CD4-positive, alpha-beta T cell treated with Interleukin-6 for 4 hours (primary cell): ENCODE data around the gene CUL2.
"Not testable (repeated sequence)": the region's sequence is repeated elsewhere in the genome, so short reads cannot be mapped to it uniquely, and the experiment has no call there.

Experiments
- DNase-seq: peaks from one replicate; pipeline ENCODE4 v3.0.0-alpha.2; 2020; ENCODE audit warnings: mixed read lengths

CUL2 gene

GRCh38 chr10:35015843-35016408 is 74.2 kb downstream of the CUL2 start:
- no peak for DNase-seq

- no peak for DNase-seq
Observed at GRCh38 chr10:35012781-35013180, 77.4 kb downstream of the CUL2 start.

GRCh38 chr10:35011771-35012191 is 78.4 kb downstream of the CUL2 start:
- peak; percentile 60 for DNase-seq

GRCh38 chr10:35007858-35008301 is 82.3 kb downstream of the CUL2 start:
- no peak for DNase-seq

- DNase-seq = no peak
Observed at GRCh38 chr10:35006836-35007235, 83.3 kb downstream of the CUL2 start.

DNA sequence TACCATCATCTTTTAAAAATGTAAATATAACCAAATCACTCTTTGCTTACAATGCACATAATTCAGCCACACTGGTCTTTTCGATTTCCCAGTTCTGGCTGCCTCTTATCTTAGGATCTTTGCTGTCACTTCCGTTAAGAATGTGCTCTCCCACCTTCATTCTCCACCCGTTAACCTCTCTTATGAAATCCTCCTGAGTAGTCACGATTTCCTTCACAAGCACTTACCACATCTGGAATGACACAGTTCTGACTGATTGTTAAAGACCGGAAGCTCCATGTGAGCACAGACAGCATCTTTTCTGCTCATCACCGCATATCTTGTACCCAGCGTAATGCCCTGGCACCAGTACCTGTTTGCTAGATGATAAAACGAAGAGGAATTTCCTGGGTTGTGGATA is 84.3 kb downstream of the CUL2 start:
- no peak for DNase-seq

DNA sequence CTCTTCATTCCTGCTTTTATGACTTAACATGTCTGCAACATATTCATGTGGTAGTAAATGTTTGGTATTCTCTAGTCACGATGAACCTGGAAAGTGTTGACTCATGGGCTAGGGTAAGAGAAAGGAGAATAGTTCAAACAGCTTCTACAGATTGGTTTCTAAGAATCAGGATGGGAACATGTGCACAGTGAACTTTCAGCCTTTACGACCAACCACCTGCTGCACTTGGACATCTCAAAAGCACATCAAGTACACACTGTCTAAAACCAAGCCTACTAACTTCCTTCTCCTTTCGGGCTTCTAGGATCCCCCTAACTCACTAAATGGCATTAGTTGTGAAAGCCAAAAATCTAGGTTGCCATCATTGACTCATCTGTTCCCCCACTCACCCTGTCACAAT is 85.5 kb downstream of the CUL2 start:
- no peak for DNase-seq

- DNase-seq = no peak
Observed at GRCh38 chr10:35003906-35004305, 86.2 kb downstream of the CUL2 start.

- no peak for DNase-seq
Observed at GRCh38 chr10:35000936-35001335, 89.2 kb downstream of the CUL2 start.

GRCh38 chr10:34999532-34999931 is 90.6 kb downstream of the CUL2 start:
- DNase-seq = no peak

DNA sequence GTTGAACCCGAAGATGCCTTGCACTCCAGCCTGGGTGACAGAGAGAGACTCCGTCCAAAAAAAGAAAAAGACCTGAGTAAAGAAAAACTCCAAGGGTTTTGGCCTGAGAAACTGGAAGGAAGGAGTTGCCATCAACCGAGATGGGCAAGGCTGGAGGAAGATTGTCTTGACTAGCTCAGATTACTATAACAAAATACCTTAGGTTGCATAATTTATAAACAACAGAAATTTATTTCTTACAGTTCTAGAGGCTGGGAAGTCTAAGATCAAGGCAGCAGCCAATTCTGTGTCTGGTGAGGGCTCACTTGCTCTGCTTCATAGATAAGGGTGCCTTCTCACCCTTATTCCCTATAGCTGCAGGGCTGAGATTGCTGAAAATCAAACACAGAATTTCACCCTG is 91.2 kb downstream of the CUL2 start:
- DNase-seq = no peak

GRCh38 chr10:34996843-34997242 is 93.3 kb downstream of the CUL2 start:
- no peak for DNase-seq

- no peak for DNase-seq
Observed at GRCh38 chr10:34995925-34996324, 94.2 kb downstream of the CUL2 start.

GRCh38 chr10:34994565-34995142 is 95.5 kb downstream of the CUL2 start:
- DNase-seq = peak; percentile 53

GRCh38 chr10:34993782-34994181 is 96.4 kb downstream of the CUL2 start:
- no peak for DNase-seq

- DNase-seq = not testable (repeated sequence)
Observed at GRCh38 chr10:34991117-34991516, 99.0 kb downstream of the CUL2 start.

- no peak for DNase-seq
Observed at GRCh38 chr10:34988397-34989067, 101.6 kb downstream of the CUL2 start.

DNA sequence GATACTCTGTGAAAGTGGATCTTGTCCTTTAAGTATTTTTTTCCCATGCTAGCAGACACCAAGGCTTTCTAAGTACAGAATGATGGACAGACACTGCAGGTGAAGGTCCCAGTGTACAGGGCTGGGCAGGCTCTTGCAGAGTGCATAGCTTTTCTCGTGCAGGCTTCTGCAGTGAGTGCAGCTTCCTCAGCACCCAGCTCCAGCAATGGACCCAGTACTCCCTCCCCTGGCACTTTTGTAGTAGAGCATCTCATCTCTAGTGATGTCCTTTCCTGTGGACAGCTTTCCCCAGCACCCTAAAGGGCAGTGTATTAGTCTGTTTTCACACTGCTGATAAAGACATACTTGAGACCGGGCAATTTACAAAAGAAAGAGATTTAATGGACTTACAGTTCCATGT is 104.3 kb downstream of the CUL2 start:
- no peak for DNase-seq

- no peak for DNase-seq
Observed at GRCh38 chr10:34985146-34985545, 105.0 kb downstream of the CUL2 start.

DNA sequence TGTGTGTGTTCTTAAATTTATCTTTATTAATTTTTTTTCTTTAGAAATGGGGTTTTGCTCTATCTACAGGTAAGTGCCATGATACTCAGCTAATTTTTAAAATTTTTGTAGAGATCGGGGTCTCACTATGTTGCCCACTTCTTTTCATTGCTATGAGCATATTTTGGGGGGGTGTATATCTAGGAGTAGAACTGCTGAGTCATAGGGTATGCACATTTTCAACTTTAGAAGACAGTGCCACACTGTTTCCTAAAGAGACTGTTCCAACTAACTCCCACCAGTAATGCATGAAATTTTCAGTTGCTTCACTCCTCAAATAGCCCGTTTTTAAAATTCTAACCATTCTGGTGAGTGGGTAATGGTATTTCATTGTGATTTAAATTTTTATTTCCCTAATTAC is 108.3 kb downstream of the CUL2 start:
- no peak for DNase-seq

DNA sequence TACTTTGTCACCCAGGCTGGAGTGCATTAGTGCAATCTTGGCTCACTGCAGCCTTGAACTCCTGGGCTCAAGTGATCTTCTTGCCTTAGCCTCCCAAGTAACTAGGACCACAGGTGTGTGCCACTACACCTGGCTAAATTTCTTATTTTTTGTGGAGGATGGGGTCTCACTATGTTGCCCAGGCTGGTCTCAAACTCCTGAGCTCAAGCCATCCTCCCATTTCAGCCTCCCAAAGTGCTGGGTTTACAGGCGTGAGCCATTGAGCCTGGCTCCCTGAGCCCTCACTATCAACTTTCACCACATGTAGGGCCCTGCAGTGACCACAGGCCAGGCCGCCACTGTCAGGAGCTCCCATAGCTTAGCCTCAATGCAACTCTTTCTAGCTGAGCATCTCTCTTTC is 110.2 kb downstream of the CUL2 start:
- DNase-seq = no peak

DNA sequence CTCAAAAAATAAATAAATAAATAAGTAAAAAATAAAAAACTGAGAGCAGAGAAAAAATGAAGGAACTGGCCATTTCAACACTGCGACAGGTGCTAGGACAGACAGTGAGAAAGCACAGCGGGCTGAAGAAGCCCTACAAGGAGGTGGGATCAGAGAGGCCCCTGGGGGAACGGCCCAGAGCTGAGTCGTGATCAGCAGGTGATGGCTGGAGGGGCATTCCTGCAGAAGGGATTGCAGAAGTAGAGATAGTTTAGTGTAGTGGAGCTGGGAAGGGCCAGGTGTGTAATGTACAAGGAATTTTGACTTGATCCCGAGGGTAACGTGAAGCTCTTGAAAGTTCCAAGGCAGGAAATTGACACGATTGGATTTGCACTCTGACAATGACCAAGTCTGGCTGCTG is 112.1 kb downstream of the CUL2 start:
- no peak for DNase-seq

DNA sequence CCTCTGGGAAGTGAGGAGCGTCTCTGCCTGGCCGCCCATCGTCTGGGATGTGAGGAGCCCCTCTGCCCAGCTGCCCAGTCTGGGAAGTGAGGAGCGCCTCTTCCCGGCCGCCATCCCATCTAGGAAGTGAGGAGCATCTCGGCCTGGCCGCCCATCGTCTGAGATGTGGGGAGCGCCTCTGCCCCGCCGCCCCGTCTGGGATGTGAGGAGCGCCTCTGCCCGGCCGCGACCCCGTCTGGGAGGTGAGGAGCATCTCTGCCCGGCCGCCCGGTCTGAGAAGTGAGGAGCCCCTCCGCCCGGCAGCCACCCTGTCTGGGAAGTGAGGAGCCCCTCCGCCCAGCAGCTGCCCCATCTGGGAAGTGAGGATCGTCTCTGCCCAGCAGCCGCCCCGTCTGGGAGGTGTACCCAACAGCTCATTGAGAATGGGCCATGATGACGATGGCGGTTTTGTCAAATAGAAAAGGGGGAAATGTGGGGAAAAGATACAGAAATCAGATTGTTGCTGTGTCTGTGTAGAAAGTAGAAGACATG is 113.7 kb downstream of the CUL2 start:
- DNase-seq = not testable (repeated sequence)

DNA sequence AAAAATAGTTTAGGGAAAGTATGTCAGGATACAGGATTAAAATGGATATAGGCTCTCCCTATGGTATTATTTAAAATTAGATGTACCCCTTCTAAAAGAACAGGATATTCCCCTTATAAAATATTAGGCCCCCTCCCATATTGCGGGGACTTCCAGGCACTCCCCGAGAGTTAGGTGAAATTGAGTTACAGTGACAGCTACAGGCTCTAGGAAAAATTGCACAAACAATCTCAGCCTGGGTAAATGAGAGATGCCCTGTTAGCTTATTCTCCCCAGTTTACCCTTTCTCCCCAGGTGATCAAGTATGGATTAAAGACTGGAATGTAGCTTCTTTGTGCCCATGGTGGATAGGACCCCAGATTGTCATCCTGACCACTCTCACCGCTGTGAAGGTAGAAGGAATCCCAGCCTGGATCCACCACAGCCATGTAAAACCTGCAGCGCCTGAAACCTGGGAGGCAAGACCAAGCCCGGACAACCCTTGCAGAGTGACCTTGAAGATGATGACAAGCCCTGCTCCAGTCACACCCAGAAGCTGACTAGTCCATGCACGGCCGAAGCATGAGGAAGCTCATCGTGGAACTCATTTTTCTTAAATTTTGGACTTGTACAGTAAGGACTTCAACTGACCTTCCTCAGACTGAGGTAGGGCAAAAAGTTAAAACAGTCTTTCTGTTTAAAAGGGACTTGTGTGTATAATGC is 115.6 kb downstream of the CUL2 start:
- not testable (repeated sequence) for DNase-seq
